B cell (primary cell): ENCODE measurements around the gene NLRP4. TPM values are rescaled to one million over a fixed set of nuclear protein-coding genes. Genes with fewer than 3 reads are reported as not detected.

Experiments
- ATAC-seq: fragments of 200-7000 bp; cut with Tn5 transposase; one replicate; pipeline ENCODE4 v1.10.0; 2021; ENCODE audit warnings: low read depth, mild to moderate bottlenecking, moderate number of reproducible peaks, moderate library complexity
- CTCF ChIA-PET: fragments of 350-600 bp; sonication (Branson Sonifier 250); formaldehyde crosslinking; loops from one replicate; lab custom pipeline; 2021; ENCODE audit warnings: antibody characterized with exemption, inconsistent platforms; lab: Charles Lee
- POLR2A ChIA-PET: fragments of 350-600 bp; sonication (Branson Sonifier 250); formaldehyde crosslinking; loops from one replicate; lab custom pipeline; 2021; ENCODE audit warnings: antibody characterized with exemption; lab: Charles Lee
- DNase-seq: peaks from one replicate; pipeline ENCODE4 v3.0.0; 2013
- H2AFZ ChIP-seq: 2 replicates; pipeline ENCODE4 v1.6.1; 2012; ENCODE audit warnings: mild to moderate bottlenecking, low read depth, low read length; ENCODE audit not compliant: insufficient read depth, poor library complexity, severe bottlenecking
- H3K27ac ChIP-seq, 2 donors: 1 replicate in 1 of 2; 2 replicates in 1 of 2; pipeline ENCODE4 v1.5.1; 2012 to 2013; ENCODE audit warnings: low read length in 2 of 2, mild to moderate bottlenecking in 2 of 2, moderate library complexity in 1 of 2
- H3K27me3 ChIP-seq, 4 experiments: fragments of 200-600 bp in 1 of 4; sonication (generic) in 1 of 4; replicated peaks in 1 of 4; 1 replicate in 2 of 4; 2 replicates in 2 of 4; pipeline versions ENCODE4 v1.6.1 to v1.7.0; 2013 to 2016; ENCODE audit warnings: low read length in 3 of 4, mild to moderate bottlenecking in 2 of 4, mixed read lengths in 1 of 4, moderate library complexity in 1 of 4; ENCODE audit not compliant: insufficient read depth in 4 of 4, control insufficient read depth in 3 of 4; ENCODE audit errors: control extremely low read depth in 1 of 4
- H3K36me3 ChIP-seq, 2 experiments: replicated peaks in 1 of 2; 1 replicate in 1 of 2; 2 replicates in 1 of 2; pipeline versions ENCODE4 v1.6.1 to v1.7.1; 2013; ENCODE audit warnings: low read length in 1 of 2; ENCODE audit not compliant: insufficient read depth in 2 of 2, control insufficient read depth in 1 of 2; ENCODE audit errors: control extremely low read depth in 1 of 2, extremely low read depth in 1 of 2
- H3K4me1 ChIP-seq, 2 donors: fragments of 200-600 bp in 1 of 2; sonication (generic) in 1 of 2; 1 replicate in 1 of 2; 2 replicates in 1 of 2; pipeline versions ENCODE4 v1.5.1 to v1.6.1; 2013 to 2017; ENCODE audit warnings: low read length in 2 of 2; ENCODE audit not compliant: control insufficient read depth in 2 of 2, insufficient read depth in 2 of 2
- H3K4me2 ChIP-seq: replicated peaks from 2 replicates; pipeline ENCODE3; 2012; ENCODE audit warnings: mild to moderate bottlenecking, low read depth, low read length; ENCODE audit not compliant: poor library complexity, severe bottlenecking
- H3K4me3 ChIP-seq, 5 experiments: fragments of 200-600 bp in 1 of 5; sonication (generic) in 1 of 5; 1 replicate in 3 of 5; 2 replicates in 2 of 5; pipeline versions ENCODE4 v1.5.1 to v1.7.0; 2011 to 2016; ENCODE audit warnings: low read length in 4 of 5, mild to moderate bottlenecking in 4 of 5, low read depth in 2 of 5, control low read depth in 1 of 5, moderate library complexity in 1 of 5; ENCODE audit not compliant: insufficient read depth in 1 of 5; ENCODE audit errors: control extremely low read depth in 1 of 5, extremely low read depth in 1 of 5
- H3K79me2 ChIP-seq: fragments of 200-600 bp; sonication (generic); one replicate; pipeline ENCODE4 v1.6.0; 2016; ENCODE audit warnings: low read length; ENCODE audit not compliant: control insufficient read depth, insufficient read depth
- H3K9ac ChIP-seq: fragments of 200-600 bp; sonication (generic); 2 replicates; pipeline ENCODE4 v1.6.1; 2017; ENCODE audit warnings: mild to moderate bottlenecking, low read length, moderate library complexity
- H3K9me3 ChIP-seq, 3 donors: one replicate each; pipeline versions ENCODE4 v1.6.1 to v1.7.1; 2013; ENCODE audit warnings: low read length in 2 of 3; ENCODE audit not compliant: control insufficient read depth in 2 of 3, insufficient read depth in 1 of 3; ENCODE audit errors: control extremely low read depth in 1 of 3
- H4K20me1 ChIP-seq: 2 replicates; pipeline ENCODE4 v1.6.0; 2012; ENCODE audit warnings: mild to moderate bottlenecking, low read length; ENCODE audit not compliant: insufficient read depth, control insufficient read depth, poor library complexity, severe bottlenecking
- H3K27ac Mint-ChIP-seq: one replicate; pipeline ENCODE4 v1.8.0; 2021; ENCODE audit warnings: mixed read lengths
- H3K27me3 Mint-ChIP-seq: one replicate; pipeline ENCODE4 v1.8.0; 2021; ENCODE audit warnings: mixed read lengths
- H3K4me1 Mint-ChIP-seq: one replicate; pipeline ENCODE4 v1.8.0; 2021; ENCODE audit warnings: mixed read lengths
- H3K4me3 Mint-ChIP-seq: one replicate; pipeline ENCODE4 v1.8.0; 2021; ENCODE audit warnings: mixed read lengths
- H3K9me3 Mint-ChIP-seq: one replicate; pipeline ENCODE4 v1.8.0; 2022; ENCODE audit warnings: mixed read lengths; ENCODE audit not compliant: insufficient read depth
- EZH2 ChIP-seq: IDR thresholded peaks from 2 replicates; pipeline ENCODE4 v1.6.1; 2012; ENCODE audit warnings: borderline replicate concordance, low read depth, mild to moderate bottlenecking, moderate library complexity, low read length; ENCODE audit not compliant: insufficient read depth, poor library complexity, severe bottlenecking
- WGBS: methylation state at CpG from one replicate; pipeline ENCODE4 v1.1.5; 2013; ENCODE audit warnings: missing lambda C conversion rate; ENCODE audit not compliant: insufficient coverage; 5-methylcytosine and 5-hydroxymethylcytosine counted together
- intact Hi-C: fragments of 100-400 bp; cut with micrococcal nuclease; formaldehyde crosslinking; loops from one replicate; pipeline ENCODE4 v1.10.0; 2022
- polyA plus RNA-seq: library from polyadenylated mRNA; depleted of rRNA; stranded (reverse); fragments of >200 nt; gene quantifications from 2 replicates; pipeline ENCODE4 v1.2.3, GENCODE V29; 2012
- total RNA-seq, 2 donors: library from RNA; stranded (reverse); fragments of 120-200 nt in 1 of 2; gene quantifications; 1 replicate in 1 of 2; 2 replicates in 1 of 2; pipeline versions ENCODE4 v1.2.3 to v1.2.4, GENCODE V29; 2013 to 2022
- TF ChIP-seq, protein P1 (sequence below): fragments of 200-600 bp; IDR thresholded peaks from one replicate; pipeline ENCODE4 v1.8.0; 2022; ENCODE audit warnings: antibody characterized with exemption, mild to moderate bottlenecking

The NLRP4 gene
- total and polyA plus RNA-seq, 2 donors (not counting 1 experiment from before 2014, with no cell fraction given) = 0.15 to 1.3 TPM

DNA sequence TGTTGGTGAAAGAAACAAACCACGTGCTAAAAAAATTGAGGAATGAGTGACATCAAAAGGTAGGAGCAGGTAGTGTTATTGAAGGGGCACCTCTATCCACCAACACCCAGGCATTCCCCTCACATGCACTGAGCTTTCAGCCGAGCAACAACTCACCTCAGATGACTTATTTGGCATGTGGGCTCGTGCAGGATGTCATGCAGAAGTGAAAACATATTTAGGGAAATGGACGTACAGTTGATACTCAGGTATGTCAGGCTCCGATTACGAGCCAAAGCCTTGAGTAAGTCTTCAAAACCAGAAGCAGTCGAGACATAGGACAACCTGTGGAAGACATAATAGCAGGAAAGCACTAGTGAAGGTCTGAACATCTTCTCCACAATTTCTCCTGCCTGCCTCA is 34.9 kb upstream of the NLRP4 start:
- TF ChIP-seq, protein P1, sequence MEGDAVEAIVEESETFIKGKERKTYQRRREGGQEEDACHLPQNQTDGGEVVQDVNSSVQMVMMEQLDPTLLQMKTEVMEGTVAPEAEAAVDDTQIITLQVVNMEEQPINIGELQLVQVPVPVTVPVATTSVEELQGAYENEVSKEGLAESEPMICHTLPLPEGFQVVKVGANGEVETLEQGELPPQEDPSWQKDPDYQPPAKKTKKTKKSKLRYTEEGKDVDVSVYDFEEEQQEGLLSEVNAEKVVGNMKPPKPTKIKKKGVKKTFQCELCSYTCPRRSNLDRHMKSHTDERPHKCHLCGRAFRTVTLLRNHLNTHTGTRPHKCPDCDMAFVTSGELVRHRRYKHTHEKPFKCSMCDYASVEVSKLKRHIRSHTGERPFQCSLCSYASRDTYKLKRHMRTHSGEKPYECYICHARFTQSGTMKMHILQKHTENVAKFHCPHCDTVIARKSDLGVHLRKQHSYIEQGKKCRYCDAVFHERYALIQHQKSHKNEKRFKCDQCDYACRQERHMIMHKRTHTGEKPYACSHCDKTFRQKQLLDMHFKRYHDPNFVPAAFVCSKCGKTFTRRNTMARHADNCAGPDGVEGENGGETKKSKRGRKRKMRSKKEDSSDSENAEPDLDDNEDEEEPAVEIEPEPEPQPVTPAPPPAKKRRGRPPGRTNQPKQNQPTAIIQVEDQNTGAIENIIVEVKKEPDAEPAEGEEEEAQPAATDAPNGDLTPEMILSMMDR = no peak
- TF ChIP-seq EZH2 = no peak
- Mint-ChIP-seq H3K27me3 (peaks cover 8% of the 10 kb centered on the region), H3K4me3 (no peak overlapping the region), H3K4me1 (peaks cover 10% of the 10 kb centered on the region), H3K9me3 (peaks cover 3% of the 10 kb centered on the region), H3K27ac (no peak overlapping the region)
- ChIA-PET CTCF (interaction anchor here (1.1 to 2.5 kb wide), 2 partner anchors 8 to 660 kb away, joined by 3 to 7 read pairs; no protein-coding TSS in a partner anchor), POLR2A (no interaction called here)
- H3K4me1 ChIP-seq = no peaks in the 10 kb centered on the region
- DNase-seq = peak; percentile 40
- H4K20me1 ChIP-seq = no peaks in the 10 kb centered on the region
- H3K9me3 ChIP-seq = peaks cover 0 to 2% (median 0%) of the 10 kb centered on the region in 3 donors
- no peaks in the 10 kb centered on the region for H3K36me3 ChIP-seq
- H3K27me3 ChIP-seq = no peaks in the 10 kb centered on the region
- 50% methylated on average over 3 of the region's 7 CpGs for WGBS
- no peak overlapping the region for H3K9ac ChIP-seq
- intact Hi-C loops = no loop called here
- peak overlapping the region; percentile 6 for H3K4me2 ChIP-seq
- H3K27ac ChIP-seq = no peak overlapping the region
- no peak for ATAC-seq
- H3K79me2 ChIP-seq = no peaks in the 10 kb centered on the region
- peak overlapping the region; percentile 19 for H2AFZ ChIP-seq
- no peak overlapping the region for H3K4me3 ChIP-seq

DNA sequence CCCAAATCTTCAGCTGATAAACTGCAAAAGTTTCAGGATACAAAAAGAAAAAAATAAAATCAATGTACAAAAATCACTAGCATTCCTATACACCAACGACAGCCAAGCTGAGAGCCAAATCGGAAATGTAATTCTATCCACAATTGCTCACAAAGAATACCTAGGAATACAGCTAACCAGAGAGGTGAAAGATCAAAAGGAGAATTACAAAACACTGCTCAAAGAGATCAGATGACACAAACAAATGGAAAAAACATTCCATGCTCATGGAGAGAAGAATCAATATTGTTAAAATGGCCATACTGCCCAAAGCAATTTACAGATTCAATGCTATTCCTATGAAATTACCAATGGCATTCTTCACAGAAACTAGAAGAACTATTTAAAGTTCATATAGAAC is 34.1 kb upstream of the NLRP4 start:
- no peak for DNase-seq
- Histone ChIP-seq H3K9ac (no peak overlapping the region), H3K27ac (no peak overlapping the region), H2AFZ (no peak overlapping the region), H4K20me1 (no peaks in the 10 kb centered on the region), H3K4me2 (no peak overlapping the region), H3K4me1 (no peaks in the 10 kb centered on the region), H3K9me3 (peaks cover 0 to 2% (median 0%) of the 10 kb centered on the region in 3 donors), H3K27me3 (no peaks in the 10 kb centered on the region), H3K79me2 (no peaks in the 10 kb centered on the region), H3K4me3 (no peak overlapping the region), H3K36me3 (no peaks in the 10 kb centered on the region)
- Mint-ChIP-seq H3K4me3 (no peak overlapping the region), H3K27me3 (peaks cover 12% of the 10 kb centered on the region), H3K27ac (no peak overlapping the region), H3K4me1 (peaks cover 10% of the 10 kb centered on the region), H3K9me3 (peaks cover 3% of the 10 kb centered on the region)
- CTCF ChIA-PET = interaction anchor here (1.1 kb wide), 1 partner anchor 661 kb away, joined by 3 read pairs; no protein-coding TSS in a partner anchor
- POLR2A ChIA-PET = no interaction called here
- intact Hi-C loops = no loop called here
- TF ChIP-seq, protein P1 = no peak
- no peak for TF ChIP-seq EZH2
- ATAC-seq = no peak
- WGBS = no CpG with 5 or more reads among the region's 2 CpGs
